GM23338 (cell line): ENCODE data around the gene CAPN9. TPM values are rescaled to one million over a fixed set of nuclear protein-coding genes. Genes with fewer than 3 reads are reported as not detected.

Source experiments
- ATAC-seq: fragments of 200-7000 bp; cut with Tn5 transposase; 3 replicates; pipeline ENCODE4 v1.9.1; 2020
- DNase-seq: peaks from one replicate; pipeline ENCODE4 v3.0.0-alpha.2; 2015; ENCODE audit warnings: low spot score
- H2AFZ ChIP-seq: fragments of 200-600 bp; sonication (generic); 2 replicates; pipeline ENCODE4 v1.8.0; 2016; ENCODE audit warnings: antibody characterized with exemption, mild to moderate bottlenecking, moderate library complexity
- H3F3A ChIP-seq: fragments of 200-600 bp; sonication (generic); replicated peaks from 2 replicates; pipeline ENCODE4 v1.8.0; 2017; ENCODE audit warnings: antibody characterized with exemption, mixed run types, low read depth
- H3K27ac ChIP-seq: fragments of 200-600 bp; sonication (generic); 2 replicates; pipeline ENCODE4 v1.6.1; 2016; ENCODE audit warnings: low read depth
- H3K27me3 ChIP-seq: fragments of 200-600 bp; sonication (generic); 2 replicates; pipeline ENCODE4 v1.8.0; 2016; ENCODE audit warnings: mild to moderate bottlenecking, mixed run types, moderate library complexity; ENCODE audit not compliant: insufficient read depth
- H3K36me3 ChIP-seq: fragments of 200-600 bp; sonication (generic); 2 replicates; pipeline ENCODE4 v1.8.0; 2016; ENCODE audit warnings: mild to moderate bottlenecking; ENCODE audit not compliant: insufficient read depth
- H3K4me1 ChIP-seq: fragments of 200-600 bp; sonication (generic); 2 replicates; pipeline ENCODE4 v1.8.0; 2016; ENCODE audit warnings: mild to moderate bottlenecking, moderate library complexity; ENCODE audit not compliant: insufficient read depth
- H3K4me2 ChIP-seq: fragments of 200-600 bp; sonication (generic); 2 replicates; pipeline ENCODE4 v1.7.1; 2017; ENCODE audit warnings: mixed run types
- H3K4me3 ChIP-seq: fragments of 200-600 bp; sonication (generic); 2 replicates; pipeline ENCODE4 v1.6.1; 2016; ENCODE audit warnings: mixed run types
- H3K79me2 ChIP-seq: fragments of 200-600 bp; sonication (generic); replicated peaks from 2 replicates; pipeline ENCODE4 v1.8.0; 2017; ENCODE audit warnings: mild to moderate bottlenecking; ENCODE audit not compliant: insufficient read depth
- H3K9me2 ChIP-seq: fragments of 200-600 bp; sonication (generic); 2 replicates; pipeline ENCODE4 v1.8.0; 2017; ENCODE audit not compliant: insufficient read depth
- H4K20me1 ChIP-seq: fragments of 200-600 bp; sonication (generic); replicated peaks from 2 replicates; pipeline ENCODE4 v1.8.0; 2017; ENCODE audit warnings: mild to moderate bottlenecking; ENCODE audit not compliant: insufficient read depth
- H3K27ac Mint-ChIP-seq: 2 replicates; pipeline ENCODE4 v1.8.0; 2020; ENCODE audit warnings: inconsistent platforms, mild to moderate bottlenecking, moderate library complexity, mixed read lengths
- H3K27me3 Mint-ChIP-seq: 3 replicates; pipeline ENCODE4 v1.8.0; 2022; ENCODE audit warnings: low read depth, mild to moderate bottlenecking, moderate library complexity, mixed read lengths, inconsistent platforms; ENCODE audit not compliant: insufficient read depth, poor library complexity
- H3K36me3 Mint-ChIP-seq: 3 replicates; pipeline ENCODE4 v1.8.0; 2021; ENCODE audit warnings: low read depth, mild to moderate bottlenecking, inconsistent platforms, moderate library complexity, mixed read lengths
- H3K4me1 Mint-ChIP-seq: 3 replicates; pipeline ENCODE4 v1.8.0; 2020; ENCODE audit warnings: mild to moderate bottlenecking, inconsistent platforms, mixed read lengths
- H3K4me3 Mint-ChIP-seq: 3 replicates; pipeline ENCODE4 v1.8.0; 2021; ENCODE audit warnings: moderate library complexity, mild to moderate bottlenecking, inconsistent platforms, mixed read lengths
- H3K9me3 Mint-ChIP-seq: 3 replicates; pipeline ENCODE4 v1.8.0; 2020; ENCODE audit warnings: moderate library complexity, mild to moderate bottlenecking, inconsistent platforms, mixed read lengths
- CREB1 ChIP-seq: fragments of 250-450 bp; sonication (Bioruptor Pico); IDR thresholded peaks from 2 replicates; pipeline ENCODE4 v1.5.0; 2020; ENCODE audit warnings: low read depth, mild to moderate bottlenecking, moderate library complexity
- CTCF ChIP-seq, 2 experiments: fragments of 200-600 bp in 1 of 2; sonication (generic) in 1 of 2; conservative IDR thresholded peaks; 2 replicates each; pipeline versions ENCODE4 v1.5.1 to v1.6.1; 2016 to 2017; ENCODE audit warnings: antibody characterized with exemption in 2 of 2, low read depth in 2 of 2, mild to moderate bottlenecking in 2 of 2, moderate library complexity in 1 of 2
- ETS1 ChIP-seq: IDR thresholded peaks from 2 replicates; pipeline ENCODE4 v1.6.1; 2016; ENCODE audit warnings: antibody characterized with exemption
- EZH2 ChIP-seq: fragments of 200-600 bp; sonication (generic); IDR thresholded peaks from one replicate; pipeline ENCODE4 v1.8.0; 2017; ENCODE audit warnings: antibody characterized with exemption, mild to moderate bottlenecking, low read depth; ENCODE audit not compliant: unreplicated experiment
- EZH2phosphoT487 ChIP-seq: fragments of 200-600 bp; sonication (generic); IDR thresholded peaks from one replicate; pipeline ENCODE4 v1.8.1; 2018; ENCODE audit warnings: antibody characterized with exemption; ENCODE audit not compliant: unreplicated experiment
- REST ChIP-seq: IDR thresholded peaks from one replicate; pipeline ENCODE4 v1.6.1; 2018; ENCODE audit warnings: antibody characterized with exemption; ENCODE audit not compliant: unreplicated experiment
- STAT1 ChIP-seq: IDR thresholded peaks from one replicate; pipeline ENCODE4 v1.6.1; 2016; ENCODE audit warnings: antibody characterized with exemption; ENCODE audit not compliant: unreplicated experiment
- ZNF462 ChIP-seq: fragments of 250-450 bp; sonication (Bioruptor Pico); IDR thresholded peaks from 2 replicates; pipeline ENCODE4 v1.5.0; 2020; ENCODE audit warnings: mild to moderate bottlenecking, moderate library complexity
- polyA plus RNA-seq: library from polyadenylated mRNA; unstranded; fragments of >200 nt; fragmentation: Nextera tagmentation; extraction: Ambion mirVana; gene quantifications from 2 replicates; pipeline ENCODE4 v1.2.1, GENCODE V29; 2016
- total RNA-seq: library from RNA; depleted of rRNA; stranded (reverse); fragments of >200 nt; shearing (Covaris generic); gene quantifications from 2 replicates; pipeline ENCODE4 v1.2.3, GENCODE V29; 2014

The CAPN9 gene
- total and polyA plus RNA-seq, 2 experiments from 2014 or later = 0.07 TPM; not detected in 1

- TF ChIP-seq ZNF462 (CRISPR knock-in tag) (no peak), CTCF (conservative IDR thresholded peaks at IDR 0.05; ENCODE audit: low read depth in 2 of 2) (no peak)
These were observed 31.9 kb downstream of the CAPN9 start (continued) for GRCh38 chr1:230778916-230779590.

GRCh38 chr1:230781131-230781530 lies 33.9 kb downstream of the CAPN9 start:
- Histone ChIP-seq H4K20me1 (no peaks in the 10 kb centered on the region; the same call in 1 of the 2 replicates), H3K79me2 (no peaks in the 10 kb centered on the region), H3K36me3 (no peaks in the 10 kb centered on the region), H3K4me2 (no peak overlapping the region), H2AFZ (no peak overlapping the region), H3F3A (no peaks in the 10 kb centered on the region), H3K4me3 (no peak overlapping the region), H3K9me2 (peaks cover 5% of the 10 kb centered on the region), H3K4me1 (peaks cover 14% of the 10 kb centered on the region), H3K27ac (no peak overlapping the region), H3K27me3 (peaks cover 79% of the 10 kb centered on the region)
- Mint-ChIP-seq H3K27ac (no peak overlapping the region), H3K4me3 (no peak overlapping the region), H3K4me1 (peaks cover 21% of the 10 kb centered on the region; the same call in 2 of the 3 replicates), H3K36me3 (no peaks in the 10 kb centered on the region), H3K27me3 (peaks cover 67% of the 10 kb centered on the region), H3K9me3 (no peaks in the 10 kb centered on the region; the same call in 1 of the 3 replicates)
- no peak for DNase-seq
- TF ChIP-seq ETS1 (no peak), CREB1 (CRISPR knock-in tag) (no peak), STAT1 (no peak), EZH2phosphoT487 (no peak), EZH2 (no peak), REST (no peak)
- ATAC-seq = no peak
